SK-N-MC (cell line): Measurements from ENCODE around the gene FOXO1.
A peak's percentile ranks its signal among the peaks of the same experiment; 100 is the strongest.
"Not testable (repeated sequence)": the region's sequence is repeated elsewhere in the genome, so short reads cannot be mapped to it uniquely, and the experiment has no call there.

ENCODE experiments used
- DNase-seq: peaks from one replicate; pipeline ENCODE4 v3.0.0-alpha.2; 2011; ENCODE audit warnings: low read depth, low spot score
- H3K27ac ChIP-seq: fragments of 200-600 bp; sonication (generic); 2 replicates; pipeline ENCODE4 v1.5.1; 2016; ENCODE audit warnings: mixed run types
- H3K36me3 ChIP-seq: fragments of 200-600 bp; sonication (generic); 2 replicates; pipeline ENCODE4 v1.6.1; 2017; ENCODE audit warnings: antibody characterized with exemption, low read length, mixed read lengths; ENCODE audit not compliant: insufficient read depth
- H3K4me3 ChIP-seq: fragments of 200-600 bp; sonication (generic); 2 replicates; pipeline ENCODE4 v1.5.1; 2016
- H3K9ac ChIP-seq: fragments of 200-600 bp; sonication (generic); 2 replicates; pipeline ENCODE4 v1.8.0; 2017; ENCODE audit warnings: mixed run types, mixed read lengths; ENCODE audit not compliant: insufficient read length
- H3K9me3 ChIP-seq: fragments of 200-600 bp; sonication (generic); 2 replicates; pipeline ENCODE4 v1.6.1; 2017; ENCODE audit warnings: low read depth, mild to moderate bottlenecking, antibody characterized with exemption, low read length, moderate library complexity, mixed read lengths
- EZH2 ChIP-seq: fragments of 200-600 bp; sonication (generic); IDR thresholded peaks from one replicate; pipeline ENCODE4 v1.6.1; 2017; ENCODE audit warnings: antibody characterized with exemption
- FOXP2 ChIP-seq: optimal IDR thresholded peaks from 2 replicates; pipeline ENCODE3; 2011; ENCODE audit warnings: mild to moderate bottlenecking, moderate library complexity; ENCODE audit not compliant: insufficient read depth; ENCODE audit errors: extremely low read length, control extremely low read depth
- POLR2AphosphoS5 ChIP-seq: IDR thresholded peaks from 2 replicates; pipeline ENCODE4 v1.6.1; 2012; ENCODE audit warnings: mild to moderate bottlenecking, low read depth, low read length, borderline replicate concordance

Gene FOXO1

GRCh38 chr13:40666045-40666932 is at the start of gene FOXO1:
Gene FOXO1, minus strand, starts transcription at chr13:40666641. Its CDS starts 429 bp downstream, at chr13:40666212.
- no peaks in the 10 kb centered on the region for H3K36me3 ChIP-seq
- no peak within 1 kb of the TSS for H3K27ac ChIP-seq
- no peaks in the 10 kb centered on the region for H3K9me3 ChIP-seq
- TF ChIP-seq FOXP2 (no peak), POLR2AphosphoS5 (no peak), EZH2 (no peak)
- peak within 1 kb of the TSS; percentile 98 for H3K4me3 ChIP-seq
- peak within 1 kb of the TSS; percentile 78 for H3K9ac ChIP-seq
- DNase-seq: no peak

- H3K27ac ChIP-seq, DNase-seq: not testable (repeated sequence)
These were observed 48.0 kb upstream of the FOXO1 start for GRCh38 chr13:40714433-40714832.

GRCh38 chr13:40706439-40706838 is 40.0 kb upstream of the FOXO1 start:
- TF ChIP-seq EZH2 (no peak), POLR2AphosphoS5 (no peak), FOXP2 (no peak)
- Histone ChIP-seq H3K36me3 (no peaks in the 10 kb centered on the region), H3K4me3 (no peak overlapping the region), H3K9me3 (no peaks in the 10 kb centered on the region), H3K9ac (no peak overlapping the region), H3K27ac (no peak overlapping the region)
- no peak for DNase-seq

More at GRCh38 chr13:40714433-40714832, 48.0 kb upstream of the FOXO1 start:
- not testable (repeated sequence) for H3K4me3 ChIP-seq, H3K36me3 ChIP-seq, H3K9ac ChIP-seq, H3K9me3 ChIP-seq

GRCh38 chr13:40697711-40698110 is 31.3 kb upstream of the FOXO1 start:
- Histone ChIP-seq H3K36me3 (no peaks in the 10 kb centered on the region), H3K9ac (no peak overlapping the region), H3K27ac (no peak overlapping the region), H3K4me3 (no peak overlapping the region), H3K9me3 (no peaks in the 10 kb centered on the region)
- DNase-seq: no peak
- TF ChIP-seq POLR2AphosphoS5 (no peak), FOXP2 (no peak), EZH2 (no peak)

GRCh38 chr13:40694426-40694825 is 28.0 kb upstream of the FOXO1 start:
- no peak overlapping the region for H3K27ac ChIP-seq
- DNase-seq: no peak
- no peaks in the 10 kb centered on the region for H3K9me3 ChIP-seq
- H3K9ac ChIP-seq: no peak overlapping the region
- H3K36me3 ChIP-seq: no peaks in the 10 kb centered on the region
- no peak for TF ChIP-seq POLR2AphosphoS5
- no peak overlapping the region for H3K4me3 ChIP-seq

GRCh38 chr13:40692946-40693345 is 26.5 kb upstream of the FOXO1 start:
- Histone ChIP-seq H3K27ac (no peak overlapping the region), H3K36me3 (no peaks in the 10 kb centered on the region), H3K9ac (no peak overlapping the region), H3K4me3 (no peak overlapping the region), H3K9me3 (no peaks in the 10 kb centered on the region)
- TF ChIP-seq POLR2AphosphoS5: no peak
- no peak for TF ChIP-seq EZH2
- no peak for TF ChIP-seq FOXP2
- DNase-seq: peak; percentile 10

GRCh38 chr13:40688781-40689180 is 22.3 kb upstream of the FOXO1 start:
- TF ChIP-seq FOXP2: no peak
- Histone ChIP-seq H3K9ac (no peak overlapping the region), H3K9me3 (no peaks in the 10 kb centered on the region), H3K36me3 (no peaks in the 10 kb centered on the region), H3K4me3 (no peak overlapping the region), H3K27ac (no peak overlapping the region)
- no peak for DNase-seq

GRCh38 chr13:40682449-40683240 is 16.2 kb upstream of the FOXO1 start:
- DNase-seq: no peak
- Histone ChIP-seq H3K4me3 (peak overlapping the region; percentile 55; the same call in 1 of the 2 replicates), H3K27ac (no peak overlapping the region), H3K36me3 (no peaks in the 10 kb centered on the region), H3K9me3 (no peaks in the 10 kb centered on the region), H3K9ac (no peak overlapping the region)
- TF ChIP-seq POLR2AphosphoS5: no peak
- no peak for TF ChIP-seq EZH2
- no peak for TF ChIP-seq FOXP2
